Measurements from ENCODE around the gene YES1.
A peak's percentile ranks its signal among the peaks of the same experiment; 100 is the strongest.
"Not testable (repeated sequence)": the region's sequence is repeated elsewhere in the genome, so short reads cannot be mapped to it uniquely, and the experiment has no call there.

YES1 gene

DNA sequence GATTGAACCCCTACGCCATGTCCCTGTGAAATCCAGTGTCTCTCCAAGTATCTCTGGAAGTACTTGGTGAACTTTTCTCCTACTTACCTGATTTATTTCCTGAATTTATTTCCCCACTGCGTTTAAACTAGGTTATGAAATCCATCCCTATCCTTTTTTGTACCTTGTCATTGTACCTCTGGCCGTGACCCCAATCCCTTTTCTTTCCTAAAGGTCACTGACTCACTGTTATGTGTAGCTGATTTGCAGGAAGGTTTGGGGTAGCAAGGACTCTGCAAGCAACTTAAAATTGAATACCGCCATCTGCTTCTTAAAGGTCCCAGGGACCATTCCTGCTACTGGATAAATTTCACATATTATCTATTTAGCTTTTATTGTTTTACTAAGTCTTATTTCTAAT is 95.0 kb downstream of the YES1 start:
- DNase-seq = no peak

GRCh38 chr18:715626-716025 is 96.4 kb downstream of the YES1 start:
- DNase-seq = no peak

- DNase-seq = no peak
Observed at GRCh38 chr18:713135-713490, 98.9 kb downstream of the YES1 start.

DNA sequence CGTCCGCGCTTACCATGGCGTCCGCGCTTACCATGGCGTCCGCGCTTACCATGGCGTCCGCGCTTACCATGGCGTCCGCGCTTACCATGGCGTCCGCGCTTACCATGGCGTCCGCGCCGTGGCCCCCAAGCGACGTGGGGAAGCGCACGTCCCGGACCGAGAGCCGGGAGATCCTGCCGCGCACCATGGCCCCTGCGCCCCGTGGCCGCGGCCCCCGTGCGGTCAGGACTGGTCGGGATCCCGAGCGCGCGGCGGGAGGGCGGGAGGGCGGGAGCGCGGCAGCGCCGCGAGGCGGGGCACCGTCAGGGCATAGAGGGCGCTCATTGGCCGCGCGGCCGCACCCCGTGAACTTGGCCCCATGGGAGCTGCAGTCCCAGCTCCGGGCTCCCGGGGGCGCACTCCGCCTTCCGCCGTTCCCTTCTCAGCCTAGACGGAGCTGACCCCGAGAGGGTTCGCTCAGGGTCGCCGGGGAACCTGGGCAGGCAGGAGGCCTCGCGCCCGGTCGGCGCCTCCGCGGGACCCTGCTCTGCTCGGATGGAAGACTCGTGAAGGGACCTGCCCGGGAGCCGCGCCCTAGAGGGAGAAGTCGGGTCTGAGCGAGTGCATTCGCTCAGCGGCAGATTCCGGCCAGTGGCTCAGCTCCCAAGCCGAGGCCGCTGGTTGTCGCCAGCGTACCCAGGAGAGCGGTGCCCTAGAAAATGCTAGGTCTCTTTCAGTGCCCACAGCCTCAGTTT is 99.5 kb downstream of the YES1 start, which contains the start of gene ENOSF1:
Gene ENOSF1 (minus strand): TSS at position 230 of the 734 bp plus-strand sequence. CDS start 43 bp downstream, at position 187.
- DNase-seq = peak; percentile 87

- DNase-seq = peak; percentile 69
Observed at GRCh38 chr18:711657-712400, 100.2 kb downstream of the YES1 start.

DNA sequence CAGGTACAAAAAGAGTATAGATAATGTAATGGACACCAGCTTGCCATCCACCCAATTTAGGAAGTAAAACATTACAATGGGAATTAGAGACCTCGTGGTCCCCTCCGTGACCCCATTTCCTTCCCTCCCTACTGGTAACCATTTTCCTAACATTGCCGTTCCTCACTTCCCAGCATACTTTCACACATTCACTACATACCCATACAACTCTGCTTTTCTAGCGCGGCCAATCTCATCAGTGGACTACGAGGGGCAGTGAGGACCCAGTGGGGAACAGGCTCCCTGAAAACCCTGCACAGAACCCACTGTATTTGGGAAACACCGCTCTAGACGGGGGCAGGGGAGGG is 100.8 kb downstream of the YES1 start:
- DNase-seq = no peak

DNA sequence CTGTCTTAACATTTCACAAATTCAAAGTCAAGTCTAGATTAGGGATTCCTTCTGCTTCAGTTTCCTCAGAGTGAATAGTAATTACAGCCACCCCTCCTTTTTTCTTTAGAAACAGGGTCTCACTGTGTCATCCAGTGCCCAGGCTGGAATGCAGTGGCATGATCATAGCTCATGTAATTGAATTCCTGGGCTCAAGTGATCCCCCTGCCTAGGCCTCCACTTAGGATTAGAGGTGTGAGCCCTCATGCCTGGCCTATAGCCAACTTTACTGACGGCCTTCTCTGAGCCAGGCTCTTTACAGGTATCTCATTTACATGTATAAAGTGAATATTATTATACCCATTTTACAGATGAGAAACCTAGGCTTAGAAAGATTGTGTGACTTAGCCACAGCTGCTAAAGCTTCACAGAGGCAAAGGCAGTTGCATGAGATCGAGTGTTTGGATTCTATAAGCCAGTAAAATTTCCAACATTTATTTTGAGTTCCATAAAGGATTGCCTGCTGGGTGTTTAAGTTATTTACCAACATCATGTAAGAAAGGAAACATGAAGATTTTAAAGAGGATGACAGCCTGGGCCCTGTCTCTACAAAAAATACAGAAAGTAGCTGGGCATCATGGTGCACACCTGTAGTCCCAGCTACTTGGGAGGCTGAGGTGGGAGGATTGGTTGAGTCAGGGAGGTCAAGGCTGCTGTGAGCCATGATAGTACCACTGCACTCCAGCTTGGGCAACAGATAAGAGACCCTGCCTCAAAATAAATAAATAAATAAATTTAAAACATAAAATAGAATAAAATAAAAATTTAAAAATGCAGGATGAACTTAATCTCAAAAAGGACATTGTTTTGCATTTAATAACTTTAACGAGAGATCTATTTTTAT is 101.4 kb downstream of the YES1 start:
- DNase-seq = no peak

- DNase-seq = no peak
Observed at GRCh38 chr18:709771-710170, 102.3 kb downstream of the YES1 start.

GRCh38 chr18:708096-708495 is 103.9 kb downstream of the YES1 start:
- no peak for DNase-seq

DNA sequence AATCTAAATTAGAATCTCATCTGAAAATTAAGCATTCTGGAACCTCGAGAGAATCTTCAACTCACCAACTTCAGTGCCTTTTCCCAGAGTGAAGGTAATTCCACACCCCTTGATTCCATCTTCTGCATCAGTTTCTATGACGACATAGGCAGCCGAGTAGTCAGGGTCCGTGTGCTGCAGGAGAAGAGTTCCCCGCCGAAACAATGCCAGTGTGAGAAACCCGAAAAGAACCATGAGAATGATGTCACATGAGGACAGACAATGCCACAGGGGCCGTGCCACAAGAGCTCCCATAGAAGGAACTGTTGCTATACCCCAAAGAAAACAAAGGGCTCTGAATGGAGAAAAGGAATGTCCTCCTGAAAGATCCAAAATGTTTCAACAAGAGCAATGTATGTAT is 105.6 kb downstream of the YES1 start:
- DNase-seq = no peak

- no peak for DNase-seq
Observed at GRCh38 chr18:703213-703967, 108.7 kb downstream of the YES1 start.

DNA sequence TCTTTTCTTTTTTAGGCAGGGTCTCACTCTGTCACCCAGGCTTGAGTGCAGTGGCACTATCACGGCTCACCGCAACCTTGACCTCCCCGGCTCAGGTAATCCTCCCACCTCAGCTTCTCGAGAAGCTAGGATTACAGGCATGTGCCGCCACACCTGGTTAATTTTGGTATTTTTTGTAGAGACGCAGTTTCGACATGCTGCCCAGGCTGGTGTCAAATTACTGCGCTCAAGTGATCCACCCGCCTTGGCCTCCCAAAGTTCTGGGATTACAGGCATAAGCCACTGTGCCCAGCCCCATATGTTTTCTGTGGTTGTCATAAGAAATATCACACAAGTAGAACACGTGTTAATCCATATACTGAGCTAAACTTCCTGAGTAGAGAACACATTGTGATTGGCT is 114.2 kb downstream of the YES1 start:
- DNase-seq = no peak

- DNase-seq = no peak
Observed at GRCh38 chr18:697012-697411, 115.0 kb downstream of the YES1 start.

DNA sequence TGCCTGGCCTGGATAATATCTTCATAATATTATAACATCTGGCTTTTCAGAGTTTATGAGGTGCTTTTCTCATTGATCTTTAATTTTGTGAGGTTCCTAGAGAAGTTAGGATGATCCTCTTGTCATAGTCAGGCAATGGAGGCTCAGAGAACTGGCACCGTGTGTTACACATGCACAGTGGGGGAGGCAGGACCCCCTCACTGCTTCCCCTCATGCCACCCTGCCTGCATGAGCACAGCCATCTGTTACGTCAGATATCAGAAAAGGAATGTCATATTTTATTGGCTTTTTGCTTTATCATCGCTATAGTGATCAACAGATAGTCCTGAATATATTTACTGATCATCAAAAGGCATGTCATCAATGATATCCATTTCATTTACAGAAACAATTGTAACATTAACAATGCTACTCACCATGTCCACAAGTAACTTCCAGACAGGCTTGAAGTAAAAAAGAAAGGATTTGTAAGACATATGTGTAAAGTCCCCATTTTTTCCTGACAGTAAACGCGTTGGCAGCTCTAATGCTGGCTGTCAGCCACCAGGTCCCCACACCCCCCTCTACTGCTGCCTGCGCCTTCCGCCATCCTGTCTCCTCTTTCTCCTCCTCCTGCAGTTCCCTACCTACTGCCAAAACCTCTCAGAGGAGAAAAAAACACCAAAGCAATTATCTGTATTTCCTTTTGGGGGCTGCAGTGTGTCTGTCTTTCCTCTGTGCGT is 118.4 kb downstream of the YES1 start:
- DNase-seq = no peak

DNA sequence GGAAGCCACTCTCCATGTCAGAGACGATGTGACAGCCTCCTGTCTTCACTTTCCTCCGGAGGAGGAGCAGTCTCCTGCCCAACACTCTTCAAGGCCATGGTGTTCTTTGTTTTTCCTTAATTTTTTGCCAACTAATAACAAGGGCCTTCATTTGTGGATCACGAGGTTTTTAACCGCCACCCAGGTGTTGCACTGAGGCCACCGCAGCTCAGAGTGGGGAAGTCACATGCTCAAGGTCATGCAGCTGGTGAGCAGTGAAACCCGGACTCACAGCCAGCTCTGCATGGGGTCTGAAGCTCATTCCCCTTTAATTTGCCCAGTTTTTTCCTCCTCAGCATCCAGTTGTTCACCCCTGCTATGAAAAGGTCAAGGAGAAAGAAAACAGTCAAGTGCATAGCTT is 119.2 kb downstream of the YES1 start:
- DNase-seq = no peak

DNA sequence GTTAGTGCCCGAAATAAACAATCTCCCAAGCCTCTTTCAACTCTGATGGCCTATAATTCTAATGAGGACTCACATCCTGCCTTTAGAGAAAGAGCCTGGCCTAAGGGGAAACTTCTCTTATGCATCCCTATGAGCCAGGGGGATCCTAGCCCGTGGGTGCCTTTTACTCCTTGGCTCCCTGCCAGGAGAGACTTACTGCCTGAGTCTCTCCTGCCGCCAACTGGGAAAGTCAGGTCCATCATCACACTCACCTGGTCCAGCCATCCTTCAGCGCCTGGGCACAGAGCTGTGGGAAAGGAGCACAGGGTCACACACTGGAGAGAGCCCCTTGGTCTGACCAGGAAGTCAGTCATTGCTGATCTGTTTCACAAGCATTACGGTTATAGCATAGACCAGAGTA is 123.7 kb downstream of the YES1 start:
- DNase-seq = no peak

GRCh38 chr18:686339-687111 is 125.5 kb downstream of the YES1 start:
- no peak for DNase-seq

DNA sequence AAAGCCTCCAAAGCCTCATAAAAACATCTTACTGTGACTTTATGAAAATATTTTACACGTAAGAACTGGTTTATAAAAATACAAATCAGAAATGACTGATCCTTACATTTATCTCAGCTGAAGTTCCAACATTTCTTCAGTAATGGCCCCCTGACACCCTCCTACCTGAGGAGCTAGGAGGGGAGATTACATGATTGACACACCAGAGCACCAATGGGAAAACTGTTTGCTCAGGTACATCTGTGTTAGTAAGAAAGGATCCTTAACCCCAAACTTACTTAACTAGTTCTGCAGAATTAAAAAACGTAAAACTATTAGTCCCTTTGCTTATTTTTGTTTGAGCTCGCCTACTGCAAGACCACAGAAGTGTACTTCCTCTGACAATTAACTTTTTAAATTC is 126.6 kb downstream of the YES1 start:
- no peak for DNase-seq

- no peak for DNase-seq
Observed at GRCh38 chr18:683531-683930, 128.5 kb downstream of the YES1 start.

GRCh38 chr18:682833-683232 is 129.2 kb downstream of the YES1 start:
- DNase-seq = no peak

- not testable (repeated sequence) for DNase-seq
Observed at GRCh38 chr18:682416-682815, 129.6 kb downstream of the YES1 start.
